ENCODE data around the gene POLR1G. TPM values are rescaled to one million over a fixed set of nuclear protein-coding genes. Genes with fewer than 3 reads are reported as not detected.

Gene POLR1G, protein sequence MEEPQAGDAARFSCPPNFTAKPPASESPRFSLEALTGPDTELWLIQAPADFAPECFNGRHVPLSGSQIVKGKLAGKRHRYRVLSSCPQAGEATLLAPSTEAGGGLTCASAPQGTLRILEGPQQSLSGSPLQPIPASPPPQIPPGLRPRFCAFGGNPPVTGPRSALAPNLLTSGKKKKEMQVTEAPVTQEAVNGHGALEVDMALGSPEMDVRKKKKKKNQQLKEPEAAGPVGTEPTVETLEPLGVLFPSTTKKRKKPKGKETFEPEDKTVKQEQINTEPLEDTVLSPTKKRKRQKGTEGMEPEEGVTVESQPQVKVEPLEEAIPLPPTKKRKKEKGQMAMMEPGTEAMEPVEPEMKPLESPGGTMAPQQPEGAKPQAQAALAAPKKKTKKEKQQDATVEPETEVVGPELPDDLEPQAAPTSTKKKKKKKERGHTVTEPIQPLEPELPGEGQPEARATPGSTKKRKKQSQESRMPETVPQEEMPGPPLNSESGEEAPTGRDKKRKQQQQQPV
- total RNA-seq (1 to 10 TPM; 3.5 to 3.9 TPM), polyA plus RNA-seq (1 to 10 TPM; 1.9 to 3.6 TPM)
- long read RNA-seq, donor 1, transcript CD3EAP-201 (3 exons, 3,286 nt), result major isoform, 5 of 15 reads
- long read RNA-seq, donor 1, partial matches to known transcripts, result 0 of 15 reads
- long read RNA-seq, donor 1, other reads (novel, unspliced or antisense), result 5 of 15 reads
- long read RNA-seq, donor 2, partial matches to known transcripts, result 0 of 4 reads
- long read RNA-seq, donor 2, other reads (novel, unspliced or antisense), result 0 of 4 reads

DNA sequence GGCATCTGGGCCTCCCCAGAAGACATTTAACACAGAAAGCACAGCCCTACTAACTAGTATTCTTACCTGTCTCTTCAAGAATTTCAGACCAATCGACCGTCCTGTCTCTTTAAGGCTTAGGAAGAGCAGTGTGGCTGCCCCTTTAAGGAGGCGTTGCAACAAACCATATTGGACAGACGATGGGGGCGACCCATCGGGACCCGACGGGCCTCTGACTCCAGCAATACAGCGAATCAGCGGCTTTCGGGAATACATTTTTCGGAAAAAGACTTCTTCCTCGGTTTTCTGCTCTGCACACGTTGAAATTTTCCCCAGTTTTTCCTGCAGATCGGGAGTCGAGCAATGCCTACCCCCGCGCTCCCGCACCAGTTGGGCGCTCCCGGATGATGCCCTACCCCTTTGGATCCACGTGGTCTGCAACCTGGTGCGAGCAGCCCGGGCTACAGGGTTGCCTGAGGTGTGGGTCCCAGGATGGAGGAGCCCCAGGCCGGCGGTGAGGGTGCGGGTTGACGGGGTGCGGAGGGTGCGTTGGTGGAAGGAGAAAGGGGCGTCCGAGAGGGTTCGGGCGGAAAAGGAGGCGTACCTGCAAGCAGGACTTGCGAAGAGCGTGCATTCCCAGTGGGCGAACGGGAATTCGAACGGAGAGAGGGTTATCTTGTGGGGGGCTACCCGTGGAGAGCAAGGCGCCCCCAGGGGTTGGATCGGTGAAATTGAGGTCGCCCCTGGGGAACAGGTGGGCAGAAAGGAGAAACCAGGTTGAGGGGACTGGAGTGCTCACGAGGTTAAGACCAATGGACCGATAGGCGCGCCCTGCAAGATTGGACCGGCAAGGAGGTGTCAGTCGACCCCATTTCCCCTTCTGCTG is at the start of gene POLR1G:
POLR1G (plus strand) TSS at position 419 of the 865 bp plus-strand sequence; CDS start at position 472, 53 bp downstream.
- no peaks in the 10 kb centered on the region for H3K36me3 ChIP-seq (ENCODE audit: control insufficient read depth in 1 of 2, insufficient read depth in 2 of 2, low read length in 1 of 2)
- H3K4me1 ChIP-seq (ENCODE audit: control insufficient read depth in 1 of 2, insufficient read depth in 2 of 2, low read length in 2 of 2), result peaks cover 0 to 4% of the 10 kb centered on the region in 2 donors
- WGBS, 2 donors, result 0 to 1% methylated on average over 51 of the region's 51 CpGs
- no peaks in the 10 kb centered on the region for H3K27me3 ChIP-seq (ENCODE audit: control insufficient read depth in 1 of 2, insufficient read depth in 2 of 2, low read length in 1 of 2)
- intact Hi-C loops (cut with DNase I), result loop anchor here in 1 of 2 donors (1.0 kb wide), 1 partner anchor 18 kb away; no protein-coding TSS in a partner anchor
- DNase-seq (peak; percentile 84 to 91), ATAC-seq (ENCODE audit: low FRiP score) (peak; percentile 84)
- H3K27ac ChIP-seq (ENCODE audit: low read depth in 1 of 2, low read length in 2 of 2), result peak within 1 kb of the TSS; percentile 64 to 65
- peak within 1 kb of the TSS; percentile 48 to 61 for H3K4me3 ChIP-seq (ENCODE audit: low read length in 2 of 2)
- H3K9me3 ChIP-seq (ENCODE audit: control insufficient read depth, low read length), result no peaks in the 10 kb centered on the region

DNA sequence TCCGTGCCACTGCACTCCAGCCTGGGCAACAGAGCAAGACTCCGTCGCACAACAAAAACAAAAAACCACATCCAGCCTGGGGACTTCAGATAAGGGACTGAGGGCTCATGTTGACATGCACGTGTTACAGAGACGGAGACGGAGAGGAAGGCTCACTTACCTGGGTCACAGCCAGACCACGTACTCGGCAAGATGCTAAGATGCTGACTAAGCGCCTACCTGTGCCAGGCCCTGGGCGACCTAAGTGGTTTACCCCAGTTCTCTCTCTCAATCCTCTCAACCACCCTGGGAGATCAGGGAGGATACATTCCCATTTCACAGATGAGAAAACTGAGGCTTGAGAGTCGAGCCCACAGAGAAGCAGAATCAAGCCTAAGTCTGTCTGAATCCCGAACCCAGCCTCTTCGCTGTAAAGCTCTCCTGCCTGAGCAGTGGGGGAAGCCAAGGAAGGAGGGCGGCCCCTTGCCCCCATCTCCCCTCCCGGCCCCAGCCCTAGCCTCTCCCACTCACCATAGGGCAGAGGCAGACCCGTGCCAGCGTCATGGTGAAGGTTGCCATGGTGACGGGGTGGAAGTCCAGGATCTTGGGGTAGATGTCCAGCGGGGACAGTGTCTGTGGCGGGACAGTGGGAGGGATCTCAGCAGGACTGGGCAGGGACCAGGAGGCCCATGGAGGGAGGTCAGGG is 49.5 kb upstream of the POLR1G start:
- Histone ChIP-seq H3K4me3 (ENCODE audit: low read length in 2 of 2) (no peak overlapping the region), H3K4me1 (ENCODE audit: control insufficient read depth in 1 of 2, insufficient read depth in 2 of 2, low read length in 2 of 2) (no peaks in the 10 kb centered on the region), H3K27me3 (ENCODE audit: control insufficient read depth in 1 of 2, insufficient read depth in 2 of 2, low read length in 1 of 2) (no peaks in the 10 kb centered on the region), H3K27ac (ENCODE audit: low read depth in 1 of 2, low read length in 2 of 2) (no peak overlapping the region), H3K36me3 (ENCODE audit: control insufficient read depth in 1 of 2, insufficient read depth in 2 of 2, low read length in 1 of 2) (peaks cover 0 to 1% of the 10 kb centered on the region in 2 donors), H3K9me3 (ENCODE audit: control insufficient read depth, low read length) (no peaks in the 10 kb centered on the region)
- intact Hi-C loops (cut with DNase I), result no loop called here
- ATAC-seq (ENCODE audit: low FRiP score), result no peak
- 88 to 91% methylated on average over 20 of the region's 20 CpGs for WGBS, 2 donors
- no peak for DNase-seq

DNA sequence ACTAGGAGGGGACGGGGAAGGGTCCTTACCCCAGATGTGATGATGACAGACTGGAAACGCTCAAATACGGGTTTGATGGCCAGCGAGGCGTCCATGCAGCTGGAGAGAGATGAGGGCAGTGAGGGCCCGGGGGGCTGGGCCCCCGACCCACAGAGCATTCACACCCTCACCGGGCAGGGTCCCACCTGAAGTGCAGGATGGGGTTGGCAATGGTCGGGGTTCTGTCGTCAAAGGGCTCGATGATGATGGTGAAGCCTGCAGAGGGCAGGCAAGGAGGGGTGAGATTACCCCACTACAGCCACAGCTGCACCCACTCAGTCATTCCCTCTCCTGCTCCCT is 49.0 kb upstream of the POLR1G start:
- intact Hi-C loops (cut with DNase I), result no loop called here
- no peaks in the 10 kb centered on the region for H3K4me1 ChIP-seq (ENCODE audit: control insufficient read depth in 1 of 2, insufficient read depth in 2 of 2, low read length in 2 of 2)

DNA sequence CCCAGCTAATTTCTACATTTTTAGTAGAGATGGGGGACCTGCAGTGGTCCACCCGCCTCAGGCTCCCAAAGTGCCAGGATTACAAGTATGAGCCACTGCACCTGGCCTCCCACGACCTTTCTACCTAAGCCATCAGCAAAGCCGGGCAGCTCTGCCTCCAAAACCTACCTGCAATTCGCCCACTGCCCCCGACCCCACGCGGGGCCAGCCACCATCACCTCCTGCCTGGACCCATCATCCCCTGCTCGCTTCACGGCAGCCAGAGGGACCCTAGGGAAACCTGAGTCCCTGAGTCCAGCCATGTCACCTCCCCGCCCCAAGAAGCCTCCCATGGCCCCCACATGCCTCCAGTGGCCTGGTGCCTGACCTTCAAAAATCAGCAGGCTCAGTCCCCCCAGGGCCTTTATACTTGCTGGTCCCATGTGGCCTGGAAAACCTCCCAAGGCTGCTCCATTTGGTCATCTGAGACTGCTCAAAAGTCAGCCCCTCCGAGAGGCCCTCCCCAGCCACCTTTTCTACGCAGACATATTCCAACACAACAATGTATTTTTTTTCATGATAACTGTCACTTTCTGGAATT is 48.1 kb upstream of the POLR1G start:
- DNase-seq (no peak), ATAC-seq (ENCODE audit: low FRiP score) (no peak)
- Histone ChIP-seq H3K27me3 (ENCODE audit: control insufficient read depth in 1 of 2, insufficient read depth in 2 of 2, low read length in 1 of 2) (no peaks in the 10 kb centered on the region), H3K9me3 (ENCODE audit: control insufficient read depth, low read length) (no peaks in the 10 kb centered on the region), H3K4me3 (ENCODE audit: low read length in 2 of 2) (no peak overlapping the region), H3K36me3 (ENCODE audit: control insufficient read depth in 1 of 2, insufficient read depth in 2 of 2, low read length in 1 of 2) (no peaks in the 10 kb centered on the region), H3K4me1 (ENCODE audit: control insufficient read depth in 1 of 2, insufficient read depth in 2 of 2, low read length in 2 of 2) (no peaks in the 10 kb centered on the region), H3K27ac (ENCODE audit: low read depth in 1 of 2, low read length in 2 of 2) (no peak overlapping the region)
- intact Hi-C loops (cut with DNase I), result no loop called here
- WGBS, 2 donors, result 90 to 91% methylated on average over 12 of the region's 12 CpGs

More for the DNA sequence above, 49.0 kb upstream of the POLR1G start:
- Histone ChIP-seq H3K27ac (ENCODE audit: low read depth in 1 of 2, low read length in 2 of 2) (no peak overlapping the region), H3K36me3 (ENCODE audit: control insufficient read depth in 1 of 2, insufficient read depth in 2 of 2, low read length in 1 of 2) (peaks cover 0 to 1% of the 10 kb centered on the region in 2 donors), H3K4me3 (ENCODE audit: low read length in 2 of 2) (no peak overlapping the region), H3K27me3 (ENCODE audit: control insufficient read depth in 1 of 2, insufficient read depth in 2 of 2, low read length in 1 of 2) (no peaks in the 10 kb centered on the region), H3K9me3 (ENCODE audit: control insufficient read depth, low read length) (no peaks in the 10 kb centered on the region)
- DNase-seq (no peak), ATAC-seq (ENCODE audit: low FRiP score) (no peak)
- WGBS, 2 donors, result 92 to 94% methylated on average over 11 of the region's 11 CpGs

DNA sequence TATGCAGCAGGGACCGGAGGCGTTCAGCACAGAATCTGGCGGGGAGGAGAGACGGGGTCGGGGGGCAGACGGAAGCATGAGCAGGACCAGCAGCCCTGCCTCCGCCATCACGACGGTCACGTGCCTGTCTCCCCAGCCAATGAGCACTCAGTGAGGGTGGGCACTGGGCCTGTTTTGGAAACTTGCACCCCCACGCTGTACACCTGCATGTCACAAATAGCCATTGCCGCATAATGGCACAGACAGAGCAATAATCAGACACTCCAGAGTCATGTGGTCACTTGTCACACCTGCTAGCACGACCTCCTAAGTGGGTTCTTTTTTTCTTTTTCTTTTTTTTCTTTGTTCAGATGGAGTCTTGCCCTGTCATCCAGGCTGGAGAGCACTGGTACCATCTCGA is 44.8 kb upstream of the POLR1G start:
- H3K27ac ChIP-seq (ENCODE audit: low read depth in 1 of 2, low read length in 2 of 2), result no peak overlapping the region
- H3K27me3 ChIP-seq (ENCODE audit: control insufficient read depth in 1 of 2, insufficient read depth in 2 of 2, low read length in 1 of 2), result no peaks in the 10 kb centered on the region
- H3K4me1 ChIP-seq (ENCODE audit: control insufficient read depth in 1 of 2, insufficient read depth in 2 of 2, low read length in 2 of 2), result no peaks in the 10 kb centered on the region
- intact Hi-C loops (cut with DNase I), result no loop called here
- no peaks in the 10 kb centered on the region for H3K9me3 ChIP-seq (ENCODE audit: control insufficient read depth, low read length)
- ATAC-seq (ENCODE audit: low FRiP score) (no peak), DNase-seq (no peak)
- WGBS, 2 donors, result 93% methylated on average over 14 of the region's 14 CpGs
- no peaks in the 10 kb centered on the region for H3K36me3 ChIP-seq (ENCODE audit: control insufficient read depth in 1 of 2, insufficient read depth in 2 of 2, low read length in 1 of 2)
- no peak overlapping the region for H3K4me3 ChIP-seq (ENCODE audit: low read length in 2 of 2)

DNA sequence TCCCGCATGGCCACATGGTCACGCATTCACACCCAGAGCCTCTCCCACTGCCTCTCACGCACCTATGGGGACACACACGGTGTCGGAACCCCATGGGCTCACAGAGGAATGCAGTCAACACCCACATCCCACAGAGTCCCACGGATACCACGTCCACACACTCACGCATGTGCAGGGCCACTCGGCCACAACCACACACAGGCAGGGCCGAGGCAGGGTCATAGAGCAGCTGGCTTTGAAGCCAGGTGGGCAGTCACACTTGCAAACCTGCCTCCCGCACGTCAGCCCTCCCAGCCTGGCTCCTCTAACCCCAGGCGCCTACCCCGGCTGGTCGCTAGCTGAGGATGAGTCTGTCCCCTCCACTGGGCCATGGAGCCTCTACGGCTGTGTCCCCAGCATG is 44.2 kb upstream of the POLR1G start:
- Histone ChIP-seq H3K4me3 (ENCODE audit: low read length in 2 of 2) (no peak overlapping the region), H3K36me3 (ENCODE audit: control insufficient read depth in 1 of 2, insufficient read depth in 2 of 2, low read length in 1 of 2) (no peaks in the 10 kb centered on the region), H3K4me1 (ENCODE audit: control insufficient read depth in 1 of 2, insufficient read depth in 2 of 2, low read length in 2 of 2) (no peaks in the 10 kb centered on the region), H3K27me3 (ENCODE audit: control insufficient read depth in 1 of 2, insufficient read depth in 2 of 2, low read length in 1 of 2) (no peaks in the 10 kb centered on the region), H3K9me3 (ENCODE audit: control insufficient read depth, low read length) (no peaks in the 10 kb centered on the region), H3K27ac (ENCODE audit: low read depth in 1 of 2, low read length in 2 of 2) (no peak overlapping the region)
- intact Hi-C loops (cut with DNase I), result no loop called here
- 89 to 92% methylated on average over 16 of the region's 16 CpGs for WGBS, 2 donors
- no peak for DNase-seq
- no peak for ATAC-seq (ENCODE audit: low FRiP score)

DNA sequence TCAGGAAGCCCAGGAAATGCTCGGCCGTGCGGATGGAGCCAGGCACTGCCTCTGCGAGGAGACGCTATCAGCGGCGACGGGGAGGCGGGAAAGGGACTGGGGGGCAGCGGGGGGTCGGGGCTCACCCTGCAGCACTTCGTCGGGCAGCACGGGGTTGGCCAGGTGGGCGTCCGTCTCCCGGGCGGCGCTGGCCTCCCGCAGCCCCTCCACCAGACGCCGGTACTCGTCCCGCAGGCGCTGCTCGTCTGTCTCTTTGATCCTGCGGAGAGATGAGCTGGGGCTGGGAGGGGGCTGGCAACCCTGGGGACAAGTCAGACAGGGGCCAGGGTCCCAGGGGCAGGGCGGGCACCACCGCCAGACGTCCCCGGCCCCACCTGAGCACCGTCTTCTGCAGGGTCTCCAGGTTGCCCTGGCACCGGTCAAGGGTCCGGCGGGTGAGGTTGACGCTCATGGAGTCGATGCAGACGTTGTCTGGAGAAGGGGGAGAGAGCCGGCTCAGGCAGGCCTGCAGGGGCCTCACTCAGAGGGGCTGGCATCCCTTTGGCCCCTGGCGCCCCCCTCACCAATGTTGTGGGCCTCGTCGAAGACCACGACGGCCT is 42.5 kb upstream of the POLR1G start:
- WGBS, 2 donors, result 93 to 95% methylated on average over 42 to 44 of the region's 44 CpGs
- H3K36me3 ChIP-seq (ENCODE audit: control insufficient read depth in 1 of 2, insufficient read depth in 2 of 2, low read length in 1 of 2), result no peaks in the 10 kb centered on the region
- intact Hi-C loops (cut with DNase I), result no loop called here

More for the DNA sequence above, 42.5 kb upstream of the POLR1G start:
- Histone ChIP-seq H3K9me3 (ENCODE audit: control insufficient read depth, low read length) (no peaks in the 10 kb centered on the region), H3K27ac (ENCODE audit: low read depth in 1 of 2, low read length in 2 of 2) (no peak overlapping the region), H3K4me1 (ENCODE audit: control insufficient read depth in 1 of 2, insufficient read depth in 2 of 2, low read length in 2 of 2) (no peaks in the 10 kb centered on the region), H3K4me3 (ENCODE audit: low read length in 2 of 2) (no peak overlapping the region), H3K27me3 (ENCODE audit: control insufficient read depth in 1 of 2, insufficient read depth in 2 of 2, low read length in 1 of 2) (no peaks in the 10 kb centered on the region)
- ATAC-seq (ENCODE audit: low FRiP score) (peak; percentile 19), DNase-seq (no peak)
